HG02642 (cell line): Measurements from ENCODE around the gene SELENOF.
"Not testable (repeated sequence)": the region's sequence is repeated elsewhere in the genome, so short reads cannot be mapped to it uniquely, and the experiment has no call there.

Experiments used
- ATAC-seq: cut with Tn5 transposase; IDR thresholded peaks from one replicate; pipeline ENCODE4 v1.9.1; 2021; ENCODE audit warnings: mild to moderate bottlenecking; ENCODE audit not compliant: unreplicated experiment, poor library complexity

SELENOF gene

DNA sequence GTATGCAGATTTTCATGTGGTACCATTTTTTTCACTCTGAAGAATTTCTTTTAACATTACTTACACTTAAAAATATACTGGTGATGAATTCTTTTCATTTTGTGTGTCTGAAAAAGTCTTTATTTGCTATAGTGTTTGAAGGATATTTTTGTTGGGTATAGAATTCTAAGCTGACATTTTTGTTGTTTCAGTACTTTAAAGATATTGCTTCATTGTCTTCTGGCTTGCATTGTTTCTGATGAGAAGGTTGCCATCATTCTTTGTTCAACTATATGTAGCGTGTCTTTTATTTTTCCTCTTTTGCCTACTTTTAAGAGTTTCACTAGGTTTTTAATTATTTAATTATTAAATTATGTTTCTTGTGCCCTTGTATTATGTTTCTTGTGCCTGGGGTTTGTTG is 8.5 kb upstream of the SELENOF start:
- ATAC-seq: no peak

DNA sequence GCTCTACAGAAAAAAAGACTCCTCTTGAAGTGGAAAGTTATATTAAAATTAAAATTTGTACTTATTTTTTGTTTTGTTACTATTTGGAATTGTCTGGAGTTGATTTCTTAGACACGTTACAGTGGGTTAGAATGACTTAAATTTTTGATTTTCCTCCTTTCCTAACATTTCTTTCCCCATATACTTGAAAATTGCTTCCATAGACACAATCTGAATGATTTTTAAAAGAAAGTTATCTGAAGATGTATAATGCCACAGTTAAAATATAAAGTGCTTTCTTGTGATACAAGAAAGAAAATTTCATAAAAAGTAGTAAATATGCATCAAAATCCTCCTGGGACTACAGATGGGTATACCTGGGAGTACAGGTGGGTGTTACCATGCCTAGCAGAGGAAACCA is 2.8 kb upstream of the SELENOF start:
- no peak for ATAC-seq

DNA sequence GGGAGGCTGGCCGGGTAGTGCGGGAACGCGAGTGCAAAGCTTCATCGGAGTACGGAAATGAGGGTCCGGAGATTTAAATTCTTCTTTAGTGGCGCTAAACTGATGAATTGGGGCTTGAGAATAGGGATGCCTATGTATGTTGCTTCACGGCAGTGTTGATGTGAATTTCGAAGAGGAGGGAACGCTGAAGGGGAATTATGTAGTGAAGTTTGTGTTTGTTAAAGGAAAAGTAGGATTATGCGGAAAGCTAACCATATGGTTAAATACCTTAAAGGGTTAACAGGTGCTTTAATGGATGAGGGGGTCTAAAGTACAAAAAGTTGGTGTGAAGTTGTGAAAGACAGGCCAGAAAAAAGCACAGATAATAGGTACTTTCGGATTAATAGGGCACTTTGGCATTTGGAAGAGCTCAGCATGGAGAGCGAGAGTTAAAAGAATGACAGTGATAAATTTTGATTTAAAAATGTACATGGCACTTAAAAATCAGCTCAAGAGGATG is 1.9 kb upstream of the SELENOF start:
- no peak for ATAC-seq

DNA sequence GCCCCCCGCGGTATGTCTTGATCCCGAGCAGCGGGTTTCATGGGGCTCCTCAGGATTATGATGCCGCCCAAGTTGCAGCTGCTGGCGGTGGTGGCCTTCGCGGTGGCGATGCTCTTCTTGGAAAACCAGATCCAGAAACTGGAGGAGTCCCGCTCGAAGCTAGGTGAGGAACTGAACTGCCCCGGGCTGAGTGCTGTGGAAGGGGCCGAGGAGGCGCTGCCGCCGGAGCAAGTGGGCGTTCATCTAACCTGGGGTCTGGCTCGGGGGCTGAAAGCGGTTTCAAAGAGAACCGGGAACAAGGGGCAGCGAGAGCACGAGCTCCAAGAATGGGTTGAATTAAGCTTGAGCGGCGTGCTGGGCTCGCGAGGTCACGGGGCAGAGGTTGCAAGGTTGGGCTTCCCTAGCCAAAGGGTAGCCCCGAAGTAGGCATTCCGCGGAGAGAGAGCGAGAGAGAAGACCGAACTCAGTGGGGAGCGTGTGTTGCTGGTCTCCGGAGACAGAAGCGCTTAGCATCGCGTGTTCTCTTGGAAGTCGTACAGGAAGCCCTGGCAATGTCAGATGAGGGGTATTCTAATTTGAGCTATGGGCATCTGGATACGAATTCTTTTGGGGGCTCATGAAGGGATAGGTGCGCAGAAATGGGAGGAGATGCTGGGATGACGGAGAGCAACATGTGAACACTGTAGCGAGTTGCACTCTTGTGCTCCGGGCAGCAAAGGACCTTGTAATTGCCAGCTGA is 1.2 kb upstream of the SELENOF start:
- peak; percentile 22 for ATAC-seq

DNA sequence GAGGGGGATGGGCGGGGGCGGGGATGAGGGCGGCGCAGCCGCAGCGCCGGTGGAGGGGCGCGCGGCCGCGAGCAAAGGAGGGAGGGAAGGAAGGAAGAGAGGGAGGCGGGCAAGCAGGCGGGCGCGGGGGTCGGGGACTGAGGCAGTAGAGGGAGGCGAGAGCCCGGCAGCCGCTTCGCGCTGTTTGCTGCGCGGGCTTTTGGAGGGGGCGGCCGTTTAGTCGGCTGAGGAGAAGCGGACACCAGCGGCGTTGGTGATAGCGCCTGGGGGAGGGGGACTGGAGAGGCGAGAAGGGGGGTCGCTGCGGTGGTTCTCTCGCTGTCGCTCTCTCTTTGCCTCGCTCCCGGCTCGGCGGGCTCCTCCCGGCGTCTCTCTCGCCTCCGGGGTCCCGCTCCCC is 673 bp upstream of the SELENOF start, which contains the start of gene HS2ST1:
Gene HS2ST1 (plus strand): TSS at position 35 of the 397 bp plus-strand sequence.
- ATAC-seq: no peak

DNA sequence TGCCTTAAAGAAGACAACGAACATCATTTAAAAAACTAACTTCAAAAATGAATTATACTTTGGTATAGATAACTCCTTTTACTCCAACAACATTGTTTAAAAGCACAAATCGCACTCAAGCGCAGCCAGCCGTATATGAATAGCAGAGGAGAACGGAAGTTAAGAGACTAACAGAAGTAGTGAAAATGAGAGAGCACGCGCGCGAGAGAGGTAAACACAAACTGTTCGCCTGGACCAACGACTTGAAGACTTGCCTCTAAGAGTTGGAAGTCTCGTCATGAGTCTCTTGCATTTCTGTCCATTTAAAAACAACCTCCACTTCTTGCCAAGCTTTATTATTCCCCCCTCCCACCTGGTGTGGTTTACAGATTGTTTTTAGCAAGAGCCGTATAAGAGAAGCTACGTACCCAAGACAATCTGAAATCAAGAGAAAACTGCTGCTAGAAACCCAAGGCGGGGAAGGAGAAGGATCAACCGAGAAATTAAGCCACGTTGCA is 479 bp downstream of the SELENOF start:
- peak; percentile 14 for ATAC-seq

DNA sequence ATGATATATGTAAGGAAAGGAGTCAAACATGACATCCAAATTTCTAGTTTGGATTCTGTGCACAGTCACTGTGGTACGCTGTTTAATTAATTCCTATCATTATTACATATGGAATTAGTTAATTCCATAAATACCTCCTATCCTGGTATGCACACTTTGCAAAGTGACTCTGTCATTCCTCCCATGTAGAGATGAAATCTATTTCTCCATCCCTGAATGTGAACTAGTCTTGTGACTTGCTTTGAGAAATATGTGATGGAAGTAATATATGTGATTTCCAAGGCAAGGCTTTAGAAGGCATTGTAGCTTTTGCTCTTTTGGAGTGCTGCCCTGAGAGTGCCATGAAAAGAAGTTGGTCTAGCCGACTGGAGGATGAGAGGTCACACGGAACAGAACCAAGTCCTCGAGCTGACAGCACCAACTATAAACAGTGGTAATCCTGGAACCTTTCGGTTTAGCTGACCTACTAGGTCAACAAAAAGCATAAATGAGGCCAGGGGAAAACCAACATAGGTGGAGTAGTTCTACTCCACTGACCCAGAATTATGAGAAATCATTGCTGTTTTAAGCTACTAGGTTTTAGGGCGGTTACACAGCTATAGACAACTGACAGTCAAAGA is 1.5 kb downstream of the SELENOF start:
- ATAC-seq: no peak

DNA sequence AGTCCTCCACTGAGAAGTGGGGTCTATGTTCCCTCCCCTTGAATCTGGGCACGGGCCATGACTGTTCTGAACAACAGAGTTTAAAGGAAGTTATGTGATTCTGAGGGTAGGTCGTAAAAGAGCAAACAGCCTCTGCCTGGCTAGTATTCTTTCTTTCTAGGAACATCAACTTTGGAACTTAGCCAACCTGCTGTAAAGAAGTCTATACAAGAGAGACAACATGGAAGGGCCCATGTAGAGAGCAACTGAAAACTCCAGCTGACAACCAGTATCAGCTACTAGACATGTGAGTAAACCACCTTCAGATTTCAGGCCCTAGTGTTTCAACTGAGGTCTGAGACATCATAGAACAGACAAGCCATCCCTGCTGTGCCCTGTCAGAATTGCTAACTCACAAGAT is 7.5 kb downstream of the SELENOF start:
- ATAC-seq: no peak

DNA sequence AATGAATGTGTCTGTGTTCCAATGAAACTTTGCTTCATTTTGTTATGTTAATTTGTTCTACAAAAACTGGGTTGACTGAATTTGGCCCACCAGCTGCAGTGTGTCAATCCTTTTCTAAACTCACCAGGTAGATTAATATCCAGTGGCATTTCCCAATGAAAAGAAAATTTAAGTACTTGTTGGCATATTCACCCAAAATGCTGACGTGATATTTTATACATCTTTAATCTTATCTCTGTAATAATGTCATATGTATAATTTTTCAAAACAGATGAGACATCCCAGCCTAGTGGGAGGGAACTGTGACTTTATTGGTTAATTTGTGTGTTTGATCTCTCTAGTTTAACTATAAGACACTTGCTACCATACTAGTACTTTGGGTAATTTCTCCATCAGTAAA is 8.1 kb downstream of the SELENOF start:
- ATAC-seq: no peak

DNA sequence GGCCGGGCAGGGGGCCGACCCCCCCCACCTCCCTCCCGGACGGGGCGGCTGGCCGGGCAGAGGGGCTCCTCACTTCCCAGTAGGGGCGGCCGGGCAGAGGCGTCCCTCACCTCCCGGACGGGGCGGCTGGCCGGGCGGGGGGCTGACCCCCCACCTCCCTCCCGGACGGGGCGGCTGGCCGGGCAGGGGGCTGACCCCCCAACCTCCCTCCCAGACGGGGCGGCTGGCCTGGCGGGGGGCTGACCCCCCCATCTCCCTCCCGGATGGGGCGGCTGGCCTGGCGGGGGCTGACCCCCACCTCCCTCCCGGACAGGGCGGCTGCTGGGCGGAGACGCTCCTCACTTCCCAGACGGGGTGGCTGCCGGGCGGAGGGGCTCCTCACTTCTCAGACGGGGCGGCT is 14.5 kb downstream of the SELENOF start:
- ATAC-seq: not testable (repeated sequence)

DNA sequence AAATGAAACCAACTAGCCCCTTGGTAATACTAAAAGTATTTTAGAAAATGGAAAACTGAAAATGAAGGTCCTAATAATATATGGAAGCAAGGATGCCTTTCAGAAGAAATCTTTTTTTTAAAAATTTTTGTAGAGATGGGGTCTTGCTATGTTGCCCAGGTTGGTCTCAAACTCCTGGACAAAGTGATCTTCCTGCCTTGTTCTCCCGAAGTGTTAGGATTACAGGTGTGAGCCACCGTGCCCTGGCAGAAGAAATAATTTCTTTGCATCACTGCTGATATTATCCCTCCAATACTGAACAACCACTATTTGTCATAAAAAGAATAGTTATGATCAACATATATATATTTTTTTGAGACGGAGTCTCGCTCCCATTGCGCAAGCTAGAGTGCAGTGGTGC is 25.6 kb downstream of the SELENOF start:
- no peak for ATAC-seq

DNA sequence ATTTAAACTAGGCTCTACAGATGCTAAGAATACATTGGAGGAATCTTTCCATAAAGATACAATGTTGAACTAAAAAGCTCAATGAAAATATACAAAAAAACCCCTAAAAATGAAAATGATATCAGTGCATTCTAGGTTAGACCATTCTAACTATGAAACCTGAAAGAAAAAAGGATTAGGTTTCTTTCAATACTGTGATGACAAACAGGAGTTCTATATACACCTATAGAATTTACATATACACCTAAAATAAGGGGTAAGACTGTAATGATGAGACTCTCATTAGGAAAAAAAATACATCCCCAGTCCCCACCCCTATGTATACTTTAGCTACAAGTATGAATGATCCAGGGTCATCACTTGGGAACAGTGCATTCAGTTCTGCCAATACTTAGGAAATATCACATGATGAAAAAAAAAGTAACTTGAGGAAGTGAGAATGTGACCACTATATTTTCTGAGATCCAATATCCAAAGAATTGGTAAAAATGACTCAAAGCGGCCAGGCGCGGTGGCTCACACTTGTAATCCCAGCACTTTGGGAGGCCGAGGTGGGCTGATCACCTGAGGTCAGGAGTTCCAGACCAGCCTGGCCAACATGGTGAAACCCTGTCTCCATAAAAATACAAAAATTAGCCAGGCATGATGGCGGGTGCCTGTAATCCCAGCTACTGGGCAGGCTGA is 26.3 kb downstream of the SELENOF start:
- ATAC-seq: no peak

DNA sequence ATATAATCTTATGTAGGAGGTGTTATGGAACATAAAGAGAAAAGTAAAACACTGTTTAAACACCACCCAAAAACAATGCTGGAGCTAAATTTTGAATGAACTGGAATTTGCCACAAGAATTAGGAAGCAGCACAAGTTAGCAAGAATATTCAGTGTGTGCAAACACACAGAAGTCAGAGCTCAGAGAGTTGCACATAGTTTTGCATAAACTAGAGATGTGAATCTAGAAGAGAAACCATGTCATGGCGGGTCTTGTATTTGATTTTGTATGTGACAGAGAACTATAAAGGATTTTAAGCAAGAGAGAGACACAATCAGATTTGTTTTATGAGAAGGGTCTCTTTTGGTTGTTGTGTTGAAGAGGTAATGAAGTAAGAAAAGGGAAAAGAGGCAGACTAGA is 38.2 kb downstream of the SELENOF start:
- ATAC-seq: no peak

DNA sequence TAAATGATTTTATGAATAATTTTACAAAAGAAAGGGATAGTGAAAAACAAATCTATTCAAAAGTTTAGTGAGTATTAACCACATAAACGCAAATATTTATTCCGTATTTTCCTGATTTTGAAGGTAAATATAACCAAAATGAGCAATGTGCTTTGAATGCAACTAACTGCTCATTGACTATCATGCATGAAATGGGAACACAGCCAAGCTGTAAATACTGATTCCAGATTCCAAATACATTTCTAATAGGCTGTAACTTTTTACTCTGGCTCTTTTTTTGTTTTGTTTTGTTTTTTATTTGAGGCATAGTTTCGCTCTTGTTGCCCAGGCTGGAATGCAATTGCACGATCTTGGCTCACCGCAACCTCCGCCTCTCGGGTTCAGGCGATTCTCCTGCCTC is 41.8 kb downstream of the SELENOF start:
- ATAC-seq: no peak

DNA sequence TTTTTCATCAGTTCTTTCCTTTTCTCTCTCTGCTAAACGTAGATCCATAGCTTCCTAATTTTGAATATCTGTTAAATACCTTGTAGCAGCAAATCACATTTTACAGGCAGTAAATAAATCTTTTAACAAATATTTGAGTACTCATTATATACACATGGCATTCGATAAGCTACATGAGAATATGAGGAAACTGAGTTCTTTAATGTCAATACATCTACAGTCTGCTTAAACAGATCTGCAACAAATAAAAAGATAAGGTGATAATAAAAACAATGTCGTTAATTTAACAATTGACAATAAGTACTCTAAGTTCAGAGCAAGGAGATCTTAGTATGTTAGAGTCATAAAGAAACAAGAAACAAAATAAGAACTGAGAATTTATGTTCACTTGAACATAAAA is 42.9 kb downstream of the SELENOF start:
- no peak for ATAC-seq

DNA sequence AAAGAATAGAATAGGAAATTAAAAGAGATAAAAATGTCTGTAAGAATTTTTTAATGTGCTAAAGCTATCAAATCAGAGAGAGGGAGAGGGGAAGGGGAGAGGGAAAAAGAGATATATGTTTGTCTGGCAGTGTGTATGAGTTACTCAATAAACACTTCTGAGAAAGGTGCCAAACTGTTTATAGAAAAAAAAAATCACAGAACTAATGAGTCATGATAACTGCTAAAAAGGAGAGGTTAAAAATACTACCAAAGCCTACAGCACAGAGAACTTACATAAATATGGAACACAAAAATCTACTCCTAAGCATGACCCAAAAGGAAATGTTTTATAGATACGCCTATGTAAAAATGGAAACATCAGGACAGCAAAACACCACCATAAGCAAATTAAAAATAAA is 45.4 kb downstream of the SELENOF start:
- no peak for ATAC-seq

DNA sequence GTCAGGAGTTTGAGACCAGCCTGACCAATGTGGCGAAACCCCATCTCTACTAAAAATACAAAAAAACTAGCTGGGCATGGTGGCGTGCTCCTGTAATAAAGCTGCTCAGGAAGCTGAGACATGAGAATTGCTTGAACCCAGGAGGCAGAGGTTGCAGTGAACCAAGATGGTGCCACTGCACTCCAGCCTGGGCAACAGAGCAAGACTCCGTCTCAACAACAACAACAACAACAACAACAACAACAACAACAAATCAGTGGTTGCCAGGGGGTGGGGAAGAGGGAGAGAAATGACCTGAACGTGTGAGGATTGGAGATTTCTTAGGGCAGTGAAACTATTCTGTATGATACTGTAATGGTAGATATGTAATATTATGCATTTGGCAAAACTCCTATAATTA is 46.6 kb downstream of the SELENOF start:
- not testable (repeated sequence) for ATAC-seq

DNA sequence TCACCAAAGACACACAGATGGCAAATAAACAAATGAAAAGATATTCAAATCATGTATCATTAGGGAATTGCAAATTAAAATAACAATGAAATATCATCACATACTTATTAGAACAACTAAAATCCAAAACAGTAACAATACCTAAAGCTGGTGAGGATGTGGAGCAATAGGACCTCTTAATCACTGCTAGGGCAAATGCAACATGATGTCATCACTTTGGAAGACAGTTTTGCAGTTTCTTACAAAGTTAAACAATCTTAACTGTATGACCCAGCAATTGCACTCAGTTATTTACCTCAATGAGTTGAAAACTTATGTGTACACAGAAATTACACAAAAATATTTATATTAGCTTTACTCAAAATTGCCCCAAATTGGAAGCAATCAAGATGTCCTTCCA is 47.3 kb downstream of the SELENOF start:
- no peak for ATAC-seq

DNA sequence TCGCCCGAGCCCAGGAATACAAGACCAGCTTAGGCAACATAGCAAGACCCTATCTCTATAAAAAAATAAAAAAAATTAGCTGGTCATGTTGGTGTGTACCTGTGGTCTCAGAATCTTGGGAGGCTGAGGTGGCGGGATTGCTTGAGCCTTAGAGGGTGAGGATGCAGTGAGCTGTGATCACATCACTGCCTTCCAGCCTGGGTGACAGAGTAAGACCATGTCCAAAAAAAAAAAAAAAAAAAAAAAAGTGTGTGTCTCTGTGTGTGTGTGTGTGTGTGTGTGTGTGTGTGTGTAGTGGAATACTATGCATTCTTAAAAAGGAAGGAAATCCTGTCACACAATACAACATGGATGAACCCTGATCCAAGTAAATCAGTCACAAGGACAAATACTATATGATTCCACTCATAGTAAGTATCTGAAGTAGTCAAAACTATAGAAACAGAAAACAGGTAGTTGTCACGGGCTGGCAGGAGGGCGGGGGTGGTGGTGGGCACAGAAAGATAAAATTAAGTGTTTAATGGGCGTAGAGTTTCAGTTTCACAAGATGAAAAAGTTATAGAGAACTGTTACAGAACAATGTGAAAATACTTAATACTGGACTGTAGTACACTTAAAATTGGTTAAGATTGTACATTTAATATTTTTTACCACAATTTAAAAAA is 47.8 kb downstream of the SELENOF start:
- ATAC-seq: peak; percentile 50

DNA sequence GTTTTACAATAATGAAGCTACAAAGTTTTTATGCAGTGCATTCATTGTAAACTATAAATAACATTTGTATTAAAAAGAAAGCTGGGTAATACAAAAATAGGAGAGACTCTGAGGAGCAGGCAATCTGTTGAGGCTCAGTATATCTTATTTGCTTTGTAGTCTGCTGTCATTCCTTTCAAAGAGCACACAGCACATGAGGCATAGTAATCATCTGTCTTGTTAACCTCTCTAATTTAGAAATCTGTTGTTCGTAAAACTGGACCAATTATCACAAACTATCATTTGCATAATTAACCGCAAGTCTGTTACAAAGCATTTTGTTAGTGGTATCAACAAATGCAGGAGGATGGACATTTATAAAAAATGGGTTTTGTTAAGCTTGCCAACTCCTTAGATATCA is 51.0 kb downstream of the SELENOF start:
- no peak for ATAC-seq

DNA sequence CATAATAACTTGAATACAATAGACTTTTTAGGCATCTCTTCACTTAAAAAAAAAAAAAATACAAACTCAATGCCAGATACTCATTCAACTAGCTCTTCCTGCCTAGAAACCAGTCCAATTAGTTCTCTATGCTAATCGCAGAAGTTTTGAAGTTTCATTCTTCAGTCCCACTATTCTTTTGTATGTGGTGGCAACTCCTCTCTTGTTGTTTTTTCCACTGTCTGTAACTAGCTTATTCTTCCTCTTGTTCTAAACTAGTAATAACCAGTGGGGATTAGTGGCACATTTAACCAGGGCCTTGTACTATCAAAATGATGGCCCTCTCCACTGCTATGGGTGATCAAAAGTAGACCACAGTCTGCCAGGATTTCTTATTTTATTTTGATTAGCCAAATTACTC is 52.5 kb downstream of the SELENOF start:
- ATAC-seq: no peak
